Parathyroid adenoma (tissue), 2 donors: Measurements from ENCODE around the gene INCA1.

Experiments used
- H2AFZ ChIP-seq: fragments of 300-600 bp; sonication (generic); one replicate; pipeline ENCODE4 v1.7.0; 2017; ENCODE audit warnings: antibody characterized with exemption, mild to moderate bottlenecking
- H3K27ac ChIP-seq: fragments of 300-600 bp; sonication (generic); one replicate; pipeline ENCODE4 v1.7.0; 2017
- H3K27me3 ChIP-seq: fragments of 300-600 bp; sonication (generic); one replicate; pipeline ENCODE4 v1.7.0; 2017; ENCODE audit warnings: low read length; ENCODE audit not compliant: control insufficient read depth, insufficient read depth
- H3K36me3 ChIP-seq: fragments of 300-600 bp; sonication (generic); one replicate; pipeline ENCODE4 v1.7.0; 2017; ENCODE audit warnings: low read length; ENCODE audit not compliant: control insufficient read depth, insufficient read depth
- H3K4me1 ChIP-seq: fragments of 300-600 bp; sonication (generic); one replicate; pipeline ENCODE4 v1.7.0; 2017; ENCODE audit warnings: control low read depth
- H3K4me2 ChIP-seq: fragments of 300-600 bp; sonication (generic); one replicate; pipeline ENCODE4 v1.7.0; 2017; ENCODE audit warnings: low read length
- H3K4me3 ChIP-seq: fragments of 300-600 bp; sonication (generic); one replicate; pipeline ENCODE4 v1.7.0; 2017; ENCODE audit warnings: low read depth, low read length
- H3K79me2 ChIP-seq: fragments of 300-600 bp; sonication (generic); one replicate; pipeline ENCODE4 v1.7.0; 2017; ENCODE audit warnings: control low read depth
- H3K9ac ChIP-seq: fragments of 300-600 bp; sonication (generic); one replicate; pipeline ENCODE4 v1.7.0; 2017; ENCODE audit warnings: mild to moderate bottlenecking
- H3K9me3 ChIP-seq: fragments of 300-600 bp; sonication (generic); one replicate; pipeline ENCODE4 v1.7.0; 2017; ENCODE audit warnings: low read length; ENCODE audit not compliant: control insufficient read depth
- CTCF ChIP-seq: fragments of 300-600 bp; sonication (generic); IDR thresholded peaks from one replicate; pipeline ENCODE4 v1.7.0; 2017; ENCODE audit warnings: antibody characterized with exemption, mild to moderate bottlenecking
- donor health status: primary hyperparathyroidism.

The INCA1 gene

GRCh38 chr17:4948166-4948930 is 49.0 kb downstream of the INCA1 start, which contains the start of gene PFN1:
TSS of gene PFN1 (minus strand) at chr17:4948530. CDS start at chr17:4948394, 136 bp downstream.
- Histone ChIP-seq H3K4me1 (peaks cover 11% of the 10 kb centered on the region), H3K9me3 (no peaks in the 10 kb centered on the region), H2AFZ (peak within 1 kb of the TSS; percentile 92), H3K4me2 (peak within 1 kb of the TSS; percentile 79), H3K79me2 (peaks cover 4% of the 10 kb centered on the region), H3K27me3 (no peaks in the 10 kb centered on the region), H3K4me3 (peak within 1 kb of the TSS; percentile 98), H3K9ac (peak within 1 kb of the TSS; percentile 94), H3K27ac (peak within 1 kb of the TSS; percentile 92), H3K36me3 (no peaks in the 10 kb centered on the region)
- no peak for TF ChIP-seq CTCF

GRCh38 chr17:4947411-4948165 is 49.7 kb downstream of the INCA1 start:
- Histone ChIP-seq H3K27ac (peak overlapping the region; percentile 92), H3K36me3 (no peaks in the 10 kb centered on the region), H3K4me2 (peak overlapping the region; percentile 79), H3K27me3 (no peaks in the 10 kb centered on the region), H3K4me3 (peak overlapping the region; percentile 98), H2AFZ (peak overlapping the region; percentile 70), H3K79me2 (peaks cover 4% of the 10 kb centered on the region), H3K9me3 (no peaks in the 10 kb centered on the region), H3K4me1 (peaks cover 11% of the 10 kb centered on the region), H3K9ac (peak overlapping the region; percentile 94)
- TF ChIP-seq CTCF = no peak

GRCh38 chr17:4947010-4947410 is 50.3 kb downstream of the INCA1 start:
- peak overlapping the region; percentile 92 for H3K27ac ChIP-seq
- no peak overlapping the region for H2AFZ ChIP-seq
- peaks cover 11% of the 10 kb centered on the region for H3K4me1 ChIP-seq
- H3K27me3 ChIP-seq = no peaks in the 10 kb centered on the region
- peak overlapping the region; percentile 98 for H3K4me3 ChIP-seq
- no peaks in the 10 kb centered on the region for H3K36me3 ChIP-seq
- peaks cover 4% of the 10 kb centered on the region for H3K79me2 ChIP-seq
- peak overlapping the region; percentile 79 for H3K4me2 ChIP-seq
- H3K9me3 ChIP-seq = no peaks in the 10 kb centered on the region
- TF ChIP-seq CTCF = no peak
- no peak overlapping the region for H3K9ac ChIP-seq

- peaks cover 9% of the 10 kb centered on the region for H3K79me2 ChIP-seq
- H3K9ac ChIP-seq = no peak overlapping the region
- H3K36me3 ChIP-seq = no peaks in the 10 kb centered on the region
- peaks cover 16% of the 10 kb centered on the region for H3K4me1 ChIP-seq
- H3K4me3 ChIP-seq = peak overlapping the region; percentile 98
- H3K27me3 ChIP-seq = no peaks in the 10 kb centered on the region
- TF ChIP-seq CTCF = no peak
- peak overlapping the region; percentile 92 for H3K27ac ChIP-seq
- no peak overlapping the region for H2AFZ ChIP-seq
- peak overlapping the region; percentile 79 for H3K4me2 ChIP-seq
- H3K9me3 ChIP-seq = no peaks in the 10 kb centered on the region
Measured at GRCh38 chr17:4946312-4946976, 50.9 kb downstream of the INCA1 start.
